HL-60 (cell line): Measurements from ENCODE around the gene GFOD1.

Experiments
- GABPA ChIP-seq: IDR thresholded peaks from 2 replicates; pipeline ENCODE4 v1.6.1; 2012; ENCODE audit warnings: low read depth
- POLR2AphosphoS5 ChIP-seq: IDR thresholded peaks from 2 replicates; pipeline ENCODE4 v1.6.1; 2012; ENCODE audit warnings: low read depth
- REST ChIP-seq: IDR thresholded peaks from 2 replicates; pipeline ENCODE4 v1.6.1; 2012; ENCODE audit warnings: low read depth; ENCODE audit not compliant: insufficient replicate concordance
- TF ChIP-seq, protein P1 (sequence below): IDR thresholded peaks from one replicate; pipeline ENCODE4 v1.5.1; 2011; ENCODE audit warnings: low read length, control low read depth, inconsistent platforms; ENCODE audit not compliant: insufficient read depth

DNA sequence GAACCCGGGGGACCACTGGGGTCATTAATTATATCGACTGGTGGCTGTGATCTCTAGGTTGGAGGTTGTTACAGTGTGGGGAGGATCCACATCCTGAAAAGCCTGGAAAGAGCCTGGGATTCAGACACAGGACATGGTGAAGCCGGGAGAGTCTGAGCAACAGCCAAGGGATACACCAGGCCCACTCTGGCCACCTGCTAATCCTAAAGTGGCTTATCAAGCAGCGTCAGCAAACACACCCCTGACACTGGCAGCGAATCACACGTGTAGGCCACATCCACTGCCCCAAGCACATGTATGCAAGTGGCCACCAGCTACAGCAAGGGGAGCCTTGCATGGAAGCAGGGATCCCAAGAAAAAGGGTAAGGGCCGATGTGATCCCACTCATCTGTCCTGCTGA is 41.0 kb downstream of the GFOD1 start:
- TF ChIP-seq, protein P1, sequence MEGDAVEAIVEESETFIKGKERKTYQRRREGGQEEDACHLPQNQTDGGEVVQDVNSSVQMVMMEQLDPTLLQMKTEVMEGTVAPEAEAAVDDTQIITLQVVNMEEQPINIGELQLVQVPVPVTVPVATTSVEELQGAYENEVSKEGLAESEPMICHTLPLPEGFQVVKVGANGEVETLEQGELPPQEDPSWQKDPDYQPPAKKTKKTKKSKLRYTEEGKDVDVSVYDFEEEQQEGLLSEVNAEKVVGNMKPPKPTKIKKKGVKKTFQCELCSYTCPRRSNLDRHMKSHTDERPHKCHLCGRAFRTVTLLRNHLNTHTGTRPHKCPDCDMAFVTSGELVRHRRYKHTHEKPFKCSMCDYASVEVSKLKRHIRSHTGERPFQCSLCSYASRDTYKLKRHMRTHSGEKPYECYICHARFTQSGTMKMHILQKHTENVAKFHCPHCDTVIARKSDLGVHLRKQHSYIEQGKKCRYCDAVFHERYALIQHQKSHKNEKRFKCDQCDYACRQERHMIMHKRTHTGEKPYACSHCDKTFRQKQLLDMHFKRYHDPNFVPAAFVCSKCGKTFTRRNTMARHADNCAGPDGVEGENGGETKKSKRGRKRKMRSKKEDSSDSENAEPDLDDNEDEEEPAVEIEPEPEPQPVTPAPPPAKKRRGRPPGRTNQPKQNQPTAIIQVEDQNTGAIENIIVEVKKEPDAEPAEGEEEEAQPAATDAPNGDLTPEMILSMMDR, result no peak
- TF ChIP-seq REST, result no peak
- TF ChIP-seq GABPA, result no peak
- no peak for TF ChIP-seq POLR2AphosphoS5
